BLaER1 treated with 17β-estradiol and CSF1 and Interleukin-3, amounts not matched to agents 10 nM and 100 nM (cell line): ENCODE measurements around the gene SFMBT2.

Experiments used
- H3K27ac ChIP-seq, 11 experiments: shearing (Covaris generic); formaldehyde crosslinking; 2 replicates each; pipeline ENCODE4 v1.8.1; 2022
- H3K27me3 ChIP-seq, 11 experiments: shearing (Covaris generic); formaldehyde crosslinking; 2 replicates each; pipeline ENCODE4 v1.8.1; 2022
- H3K36me3 ChIP-seq, 11 experiments: shearing (Covaris generic); formaldehyde crosslinking; 2 replicates each; pipeline ENCODE4 v1.8.1; 2022
- H3K4me1 ChIP-seq, 10 experiments: shearing (Covaris generic); formaldehyde crosslinking; 2 replicates each; pipeline ENCODE4 v1.8.1; 2022
- H3K4me2 ChIP-seq, 11 experiments: shearing (Covaris generic); formaldehyde crosslinking; 2 replicates each; pipeline ENCODE4 v1.8.1; 2022
- H3K4me3 ChIP-seq, 10 experiments: shearing (Covaris generic); formaldehyde crosslinking; 2 replicates each; pipeline ENCODE4 v1.8.1; 2022
- H3K9ac ChIP-seq, 11 experiments: shearing (Covaris generic); formaldehyde crosslinking; 2 replicates each; pipeline ENCODE4 v1.8.1; 2022
- H3K9me3 ChIP-seq, 11 experiments: shearing (Covaris generic); formaldehyde crosslinking; replicated peaks in 1 of 11; 2 replicates each; pipeline ENCODE4 v1.8.1; 2022
- H4K20me1 ChIP-seq, 11 experiments: shearing (Covaris generic); formaldehyde crosslinking; 2 replicates each; pipeline ENCODE4 v1.8.1; 2022
- Cebpa-rat ChIP-seq, 11 experiments: shearing (Covaris generic); IDR thresholded peaks; 2 replicates each; pipeline ENCODE4 v1.8.1; 2022

The SFMBT2 gene

GRCh38 chr10:7285522-7286322, 125.1 kb downstream of the SFMBT2 start:
- Histone ChIP-seq H3K36me3 (peaks cover 0 to 100% (median 81%) of the 10 kb centered on the region in 11 experiments; a peak in 19 of 22 replicates), H3K9me3 (peaks cover 0 to 24% (median 4%) of the 10 kb centered on the region in 11 experiments; a peak in 12 of 22 replicates), H3K27me3 (no peaks in the 10 kb centered on the region), H3K4me3 (no peak overlapping the region), H4K20me1 (peaks cover 0 to 48% (median 8%) of the 10 kb centered on the region in 11 experiments; a peak in 12 of 22 replicates), H3K9ac (no peak overlapping the region), H3K4me2 (0 out of 22 replicates have a peak overlapping the region, but pooled peaks of 2 of the 11 experiments have one; percentile 1 to 19), H3K27ac (no peak overlapping the region), H3K4me1 (peaks cover 2 to 22% (median 14%) of the 10 kb centered on the region in 10 experiments; a peak in 18 of 20 replicates)
- TF ChIP-seq Cebpa-rat (IDR thresholded peaks at IDR 0.05), result no peak

- peaks cover 18 to 35% (median 27%) of the 10 kb centered on the region in 10 experiments; a peak in 19 of 20 replicates for H3K4me1 ChIP-seq
- no peak overlapping the region for H3K4me3 ChIP-seq
- no peak overlapping the region for H3K9ac ChIP-seq
- no peak overlapping the region for H3K4me2 ChIP-seq
- peaks cover 0 to 100% (median 89%) of the 10 kb centered on the region in 11 experiments; a peak in 19 of 22 replicates for H3K36me3 ChIP-seq
- peaks cover 0 to 26% (median 5%) of the 10 kb centered on the region in 11 experiments; a peak in 9 of 22 replicates for H4K20me1 ChIP-seq
- H3K9me3 ChIP-seq, result peaks cover 0 to 21% (median 4%) of the 10 kb centered on the region in 11 experiments; a peak in 12 of 22 replicates
- H3K27ac ChIP-seq, result no peak overlapping the region
- no peaks in the 10 kb centered on the region for H3K27me3 ChIP-seq
- TF ChIP-seq Cebpa-rat (IDR thresholded peaks at IDR 0.05), result no peak
Observed at GRCh38 chr10:7283246-7283645, 127.6 kb downstream of the SFMBT2 start.

DNA sequence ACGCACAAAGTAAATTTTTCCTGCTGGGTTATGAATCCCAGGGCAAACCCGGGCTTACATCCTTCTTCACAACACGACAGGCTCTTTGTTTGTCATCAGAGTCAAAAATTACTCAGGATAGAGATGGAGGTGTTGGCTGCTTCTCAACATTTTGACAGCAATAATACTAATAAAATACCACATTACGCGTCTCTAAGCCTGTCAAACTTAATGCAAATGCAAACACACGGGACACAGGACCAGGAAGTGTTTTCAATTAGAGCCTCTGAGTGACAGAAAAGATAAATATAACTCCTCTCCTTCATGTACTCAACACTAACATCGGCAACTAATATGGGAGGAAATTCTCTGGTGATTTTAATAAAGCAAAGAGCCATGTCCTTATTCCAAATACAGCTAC, 128.4 kb downstream of the SFMBT2 start:
- H3K36me3 ChIP-seq, result peaks cover 0 to 100% (median 89%) of the 10 kb centered on the region in 11 experiments; a peak in 19 of 22 replicates
- TF ChIP-seq Cebpa-rat (IDR thresholded peaks at IDR 0.05), result no peak
- H3K9ac ChIP-seq, result no peak overlapping the region
- H3K4me1 ChIP-seq, result peaks cover 18 to 43% (median 34%) of the 10 kb centered on the region in 10 experiments; a peak in 19 of 20 replicates
- no peak overlapping the region for H3K4me2 ChIP-seq
- no peaks in the 10 kb centered on the region for H3K27me3 ChIP-seq
- H3K4me3 ChIP-seq, result no peak overlapping the region
- H3K9me3 ChIP-seq, result peaks cover 0 to 21% (median under 1%) of the 10 kb centered on the region in 11 experiments; a peak in 12 of 22 replicates
- H4K20me1 ChIP-seq, result peaks cover 0 to 19% (median 2%) of the 10 kb centered on the region in 11 experiments; a peak in 8 of 22 replicates
- H3K27ac ChIP-seq, result peak overlapping the region in 2 of 11 experiments; percentile 4 to 8; a peak in 1 of 22 replicates

DNA sequence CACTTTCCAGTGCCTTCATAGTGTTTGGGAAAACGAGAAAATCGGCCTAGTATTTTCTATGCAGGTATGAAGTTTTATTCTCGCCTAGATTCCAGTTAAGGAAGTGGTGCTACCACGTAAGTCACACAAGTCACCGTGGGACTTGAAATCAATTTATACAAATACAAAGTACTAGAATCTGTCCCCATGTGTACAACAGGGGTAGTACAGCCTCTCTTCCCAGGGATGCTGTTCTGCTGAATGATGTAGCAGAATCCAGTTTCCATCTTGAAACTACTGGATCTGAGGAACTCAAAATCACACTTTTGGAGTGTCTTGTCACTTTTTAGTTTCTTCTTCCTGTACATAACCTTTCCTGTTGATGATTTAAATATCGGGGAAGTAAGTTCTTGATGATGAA, 129.4 kb downstream of the SFMBT2 start:
- no peak overlapping the region for H3K9ac ChIP-seq
- H3K36me3 ChIP-seq, result peaks cover 0 to 100% (median 92%) of the 10 kb centered on the region in 11 experiments; a peak in 19 of 22 replicates
- H3K4me2 ChIP-seq, result peak overlapping the region in 1 of 11 experiments; percentile 20; a peak in 3 of 22 replicates
- H3K27me3 ChIP-seq, result no peaks in the 10 kb centered on the region
- H3K27ac ChIP-seq, result peak overlapping the region in 2 of 11 experiments; percentile 7 to 8; a peak in 2 of 22 replicates
- H4K20me1 ChIP-seq, result peaks cover 0 to 10% (median 0%) of the 10 kb centered on the region in 11 experiments; a peak in 1 of 22 replicates
- no peak overlapping the region for H3K4me3 ChIP-seq
- H3K4me1 ChIP-seq, result peaks cover 27 to 54% (median 43%) of the 10 kb centered on the region in 10 experiments
- peaks cover 0 to 25% (median 0%) of the 10 kb centered on the region in 11 experiments; a peak in 10 of 22 replicates for H3K9me3 ChIP-seq
- no peak for TF ChIP-seq Cebpa-rat (IDR thresholded peaks at IDR 0.05)

DNA sequence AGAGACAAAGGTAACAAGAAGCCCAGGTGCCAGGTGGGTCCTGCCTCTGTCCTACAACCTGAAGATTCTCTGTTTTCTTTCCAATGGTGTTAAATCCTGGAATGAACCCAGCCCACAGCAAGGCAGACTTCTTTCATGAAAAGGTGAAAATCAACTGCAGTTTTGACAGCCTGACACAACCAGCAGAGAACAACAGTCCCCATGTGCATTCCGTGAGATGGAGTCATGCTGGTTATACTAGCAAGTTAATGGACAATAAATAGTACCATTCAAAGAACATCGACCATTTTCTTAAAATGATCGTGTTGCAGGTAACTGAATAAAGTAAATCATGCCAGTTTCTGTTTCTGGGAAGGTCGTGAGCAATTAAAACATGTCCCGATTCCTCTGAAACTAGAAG, 131.5 kb downstream of the SFMBT2 start:
- Histone ChIP-seq H3K9me3 (peaks cover 0 to 41% (median 17%) of the 10 kb centered on the region in 11 experiments; a peak in 19 of 22 replicates), H3K27ac (peak overlapping the region in 3 of 11 experiments; percentile 1 to 50 (median 48); a peak in 4 of 22 replicates), H3K27me3 (no peaks in the 10 kb centered on the region), H4K20me1 (no peaks in the 10 kb centered on the region), H3K36me3 (peaks cover 0 to 100% (median 97%) of the 10 kb centered on the region in 11 experiments; a peak in 19 of 22 replicates), H3K9ac (no peak overlapping the region), H3K4me2 (peak overlapping the region in 5 of 11 experiments; percentile 6 to 51 (median 27); a peak in 8 of 22 replicates), H3K4me3 (no peak overlapping the region), H3K4me1 (peaks cover 40 to 72% (median 57%) of the 10 kb centered on the region in 10 experiments)
- TF ChIP-seq Cebpa-rat (IDR thresholded peaks at IDR 0.05), result no peak

- Histone ChIP-seq H3K4me1 (peaks cover 45 to 72% (median 57%) of the 10 kb centered on the region in 10 experiments), H3K9me3 (peaks cover 4 to 55% (median 31%) of the 10 kb centered on the region in 11 experiments), H3K9ac (no peak overlapping the region), H3K27me3 (no peaks in the 10 kb centered on the region), H4K20me1 (no peaks in the 10 kb centered on the region), H3K4me2 (peak overlapping the region in 3 of 11 experiments; percentile 4 to 10 (median 4); a peak in 4 of 22 replicates), H3K36me3 (peaks cover 0 to 100% (median 97%) of the 10 kb centered on the region in 11 experiments; a peak in 19 of 22 replicates), H3K4me3 (no peak overlapping the region), H3K27ac (peak overlapping the region in 3 of 11 experiments; percentile 4 to 49 (median 11); a peak in 3 of 22 replicates)
- no peak for TF ChIP-seq Cebpa-rat (IDR thresholded peaks at IDR 0.05)
Observed at GRCh38 chr10:7277867-7278266, 133.0 kb downstream of the SFMBT2 start.

DNA sequence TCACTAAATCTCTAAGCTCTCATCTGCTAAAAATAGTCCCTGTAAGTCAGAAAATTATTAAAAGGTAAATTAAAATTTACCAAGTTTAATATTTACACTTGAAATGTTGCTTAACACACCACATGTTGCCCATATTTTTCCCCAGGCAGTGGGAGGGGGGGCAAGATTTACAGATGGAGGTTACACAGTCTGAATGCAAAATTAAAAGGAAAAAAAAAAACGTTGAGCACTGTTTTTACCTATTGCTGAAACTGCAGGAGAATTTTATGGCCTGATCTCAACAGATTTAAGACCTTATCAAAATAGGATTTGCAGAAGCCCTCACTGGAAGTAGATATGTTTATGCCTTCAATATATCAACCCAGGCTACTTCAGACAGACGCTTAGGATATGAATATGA, 133.4 kb downstream of the SFMBT2 start:
- H4K20me1 ChIP-seq, result no peaks in the 10 kb centered on the region
- TF ChIP-seq Cebpa-rat (IDR thresholded peaks at IDR 0.05), result no peak

GRCh38 chr10:7275761-7276440, 134.9 kb downstream of the SFMBT2 start:
- Histone ChIP-seq H3K27me3 (no peaks in the 10 kb centered on the region), H3K27ac (peak overlapping the region in 9 of 11 experiments; percentile 9 to 54 (median 42); a peak in 15 of 22 replicates), H4K20me1 (no peaks in the 10 kb centered on the region), H3K4me3 (no peak overlapping the region), H3K36me3 (peaks cover 8 to 100% (median 97%) of the 10 kb centered on the region in 11 experiments; a peak in 20 of 22 replicates), H3K9me3 (peaks cover 23 to 75% (median 51%) of the 10 kb centered on the region in 11 experiments), H3K4me2 (peak overlapping the region; percentile 24 to 60 (median 47)), H3K9ac (no peak overlapping the region), H3K4me1 (peaks cover 35 to 62% (median 57%) of the 10 kb centered on the region in 10 experiments)
- no peak for TF ChIP-seq Cebpa-rat (IDR thresholded peaks at IDR 0.05)

More for the DNA sequence above, 133.4 kb downstream of the SFMBT2 start:
- Histone ChIP-seq H3K9ac (no peak overlapping the region), H3K27ac (peak overlapping the region in 2 of 11 experiments; percentile 44 to 49; a peak in 2 of 22 replicates), H3K4me3 (no peak overlapping the region), H3K27me3 (no peaks in the 10 kb centered on the region), H3K4me2 (peak overlapping the region in 5 of 11 experiments; percentile 4 to 56 (median 44); a peak in 1 of 22 replicates), H3K36me3 (peaks cover 1 to 100% (median 97%) of the 10 kb centered on the region in 11 experiments; a peak in 19 of 22 replicates), H3K9me3 (peaks cover 8 to 59% (median 35%) of the 10 kb centered on the region in 11 experiments), H3K4me1 (peaks cover 45 to 72% (median 60%) of the 10 kb centered on the region in 10 experiments)
